ENCODE data around the gene MVB12B.

- no peak for TF ChIP-seq POLR2A (IDR thresholded peaks at IDR 0.05; ENCODE audit: low read depth, low read length)
- TF ChIP-seq CTCF (conservative IDR thresholded peaks at IDR 0.05; ENCODE audit: low read depth, low read length), result no peak
- TF ChIP-seq USF2 (IDR thresholded peaks at IDR 0.05; ENCODE audit: low read depth, low read length), result no peak
- no peak for TF ChIP-seq MAFK (IDR thresholded peaks at IDR 0.05; ENCODE audit: low read depth, low read length)
- no peak for TF ChIP-seq CEBPB (IDR thresholded peaks at IDR 0.05; ENCODE audit: low read depth, low read length)
- TF ChIP-seq MXI1 (IDR thresholded peaks at IDR 0.05; ENCODE audit: borderline replicate concordance, low read depth, low read length), result no peak
- TF ChIP-seq RCOR1 (IDR thresholded peaks at IDR 0.05; ENCODE audit: insufficient replicate concordance, low read length), result no peak
Measured at GRCh38 chr9:126475933-126476555, 149.4 kb downstream of the MVB12B start.
